CD4-positive, alpha-beta T cell treated with Interleukin-4 for 1 hour (primary cell): ENCODE data around the gene C1QTNF4.
"Not testable (repeated sequence)": the region's sequence is repeated elsewhere in the genome, so short reads cannot be mapped to it uniquely, and the experiment has no call there.

Experiments used
- DNase-seq, 2 donors: peaks; one replicate each; pipeline ENCODE4 v3.0.0-alpha.2; 2020 to 2022

C1QTNF4 gene

DNA sequence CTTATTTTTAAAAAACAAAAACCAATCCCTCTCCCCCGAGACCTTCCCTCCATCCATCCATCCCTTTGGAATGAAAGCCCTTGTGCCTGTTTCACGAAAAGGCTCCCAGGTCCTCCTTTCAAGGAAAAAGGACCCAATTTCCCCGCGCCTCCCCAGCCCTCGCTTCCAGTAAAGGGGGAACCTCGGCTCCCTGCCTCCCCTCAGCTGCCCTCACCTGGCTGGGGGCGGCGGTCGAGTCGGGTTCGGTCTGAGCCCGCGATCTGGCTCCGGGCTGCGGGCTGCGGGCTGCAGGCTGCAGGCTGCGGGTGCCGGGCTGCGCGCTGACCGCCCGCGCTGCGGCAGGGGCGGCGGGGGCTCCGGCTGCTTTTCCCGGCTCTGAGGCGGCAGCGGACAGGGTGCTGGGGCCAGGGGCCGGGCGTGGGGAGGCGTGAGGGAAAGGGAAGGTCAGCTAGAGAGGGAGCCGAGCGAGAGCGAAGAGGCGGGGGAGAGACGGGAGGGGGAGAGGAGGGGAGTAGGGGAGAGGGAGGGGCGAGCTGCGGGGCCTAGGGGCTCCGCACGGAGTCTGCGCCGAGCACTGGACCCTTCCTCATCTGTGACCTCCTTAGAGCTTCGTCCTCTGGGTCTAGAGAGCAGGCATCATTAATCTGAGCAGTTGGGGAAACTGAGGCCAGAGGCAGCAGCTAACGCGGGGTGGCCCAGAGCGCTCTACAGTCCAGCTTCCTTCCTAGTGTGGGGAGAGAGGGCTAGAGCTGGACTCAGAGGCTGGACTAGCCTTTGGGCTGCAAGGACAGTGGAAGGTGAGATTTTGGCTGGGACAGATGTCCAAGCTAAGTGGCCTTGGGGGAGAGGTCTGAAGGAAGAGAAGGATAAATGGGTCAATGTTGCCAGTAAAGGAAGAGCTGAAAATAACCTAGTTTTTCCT lies at the start of gene C1QTNF4:
Gene C1QTNF4 (minus strand): TSS at position 478 of the 922 bp plus-strand sequence. CDS start 3,601 bp downstream, outside the sequence.
- DNase-seq = no peak

DNA sequence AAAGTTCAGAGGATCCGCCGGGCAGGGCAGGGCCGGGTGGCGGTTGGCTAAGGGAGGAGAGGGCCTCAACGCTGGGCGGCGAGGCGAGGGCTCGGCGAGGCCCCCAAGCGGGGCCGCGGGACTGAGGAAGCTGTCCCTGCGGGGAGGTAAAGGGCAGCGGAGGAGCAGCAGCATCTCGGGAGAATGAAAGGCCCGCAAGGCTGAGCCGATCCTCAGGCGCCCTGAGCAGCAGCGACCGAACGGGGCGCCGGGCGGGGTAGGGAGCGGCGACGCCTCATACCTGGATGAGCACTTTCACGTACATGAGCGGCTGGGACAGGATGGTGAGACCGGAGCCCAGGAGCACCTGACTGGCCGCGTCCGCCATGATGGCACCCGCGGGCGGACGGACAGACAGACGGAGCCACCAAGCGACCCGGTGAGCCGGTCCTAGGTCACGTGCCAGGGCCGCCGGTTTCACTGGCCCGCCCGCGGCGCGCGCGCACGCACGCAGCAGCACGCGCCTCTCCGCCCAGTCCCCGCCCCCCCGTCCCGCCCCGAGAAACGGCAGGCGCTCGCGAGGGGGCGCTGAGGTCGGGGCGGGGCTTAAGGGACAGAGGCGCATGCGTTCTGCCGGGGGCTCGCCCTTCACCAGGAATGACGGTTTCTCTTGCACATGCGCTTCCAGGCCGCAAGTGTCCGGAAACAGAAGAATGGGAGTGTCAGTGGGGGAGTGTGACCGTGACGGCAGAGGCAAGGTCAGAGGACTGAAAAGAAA lies 48.1 kb upstream of the C1QTNF4 start, which contains the start of gene MTCH2:
Gene MTCH2 (minus strand): TSS at position 461 of the 757 bp plus-strand sequence. CDS start 94 bp downstream, at position 367.
- peak; percentile 97 for DNase-seq

DNA sequence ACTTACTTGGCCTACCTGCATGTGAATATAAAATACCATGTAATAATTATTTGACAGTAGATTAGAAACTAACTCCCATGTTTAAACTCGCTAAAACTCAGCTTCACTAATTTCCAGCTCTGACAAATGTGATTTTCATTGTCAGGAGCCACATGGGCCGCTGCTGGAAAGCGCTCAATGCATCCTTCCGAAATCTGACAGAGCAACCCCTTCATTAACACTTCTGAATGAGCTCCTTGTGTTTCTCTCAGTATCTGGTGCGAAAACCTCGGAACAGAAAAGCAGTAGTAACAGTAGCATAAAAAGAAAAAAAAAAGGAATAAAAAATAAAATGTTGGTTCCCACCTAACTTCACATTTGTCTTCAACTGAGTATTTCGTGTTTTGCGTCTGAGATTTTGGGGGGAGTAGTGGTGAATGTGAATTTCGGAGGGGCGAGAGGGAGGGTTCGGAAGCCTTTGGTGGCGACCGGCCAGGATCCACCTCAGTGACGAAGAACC lies 47.4 kb upstream of the C1QTNF4 start:
- peak in 1 of 2 donors; percentile 2 for DNase-seq

DNA sequence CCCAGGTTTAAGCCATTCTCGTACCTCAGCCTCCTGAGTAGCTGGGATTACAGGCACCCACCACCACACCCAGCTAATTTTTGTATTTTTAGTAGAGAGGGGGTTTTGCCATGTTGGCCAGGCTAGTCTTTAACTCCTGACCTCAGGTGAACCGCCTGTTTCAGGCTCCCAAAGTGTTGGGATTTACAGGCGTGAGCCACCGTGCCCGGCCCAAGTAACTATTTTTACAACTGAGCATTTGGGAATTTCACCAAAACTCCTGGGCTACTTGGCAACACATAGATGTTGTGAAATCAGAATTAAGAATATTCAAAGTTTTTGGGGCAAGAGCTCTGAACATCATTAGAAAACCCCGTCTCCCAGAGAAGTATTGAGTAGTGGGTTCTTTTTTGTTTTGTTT lies 46.3 kb upstream of the C1QTNF4 start:
- DNase-seq = not testable (repeated sequence)

DNA sequence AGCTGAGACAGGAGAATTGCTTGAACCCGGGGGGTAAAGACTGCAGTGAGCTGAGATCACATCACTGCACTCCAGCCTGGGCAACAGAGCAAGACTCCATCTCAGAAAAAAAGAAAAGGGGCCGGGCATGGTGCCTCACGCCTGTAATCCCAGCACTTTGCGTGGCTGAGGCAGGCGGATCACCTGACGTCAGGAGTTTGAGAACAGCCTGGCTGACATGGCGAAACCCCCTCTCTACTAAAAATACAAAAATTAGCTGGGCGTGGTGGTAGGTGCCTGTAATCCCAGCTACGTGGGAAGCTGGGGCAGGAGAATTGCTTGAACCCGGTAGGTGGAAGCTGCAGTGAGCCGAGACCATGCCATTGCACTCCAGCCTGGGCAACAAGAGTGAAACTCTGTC lies 42.1 kb upstream of the C1QTNF4 start:
- not testable (repeated sequence) for DNase-seq

DNA sequence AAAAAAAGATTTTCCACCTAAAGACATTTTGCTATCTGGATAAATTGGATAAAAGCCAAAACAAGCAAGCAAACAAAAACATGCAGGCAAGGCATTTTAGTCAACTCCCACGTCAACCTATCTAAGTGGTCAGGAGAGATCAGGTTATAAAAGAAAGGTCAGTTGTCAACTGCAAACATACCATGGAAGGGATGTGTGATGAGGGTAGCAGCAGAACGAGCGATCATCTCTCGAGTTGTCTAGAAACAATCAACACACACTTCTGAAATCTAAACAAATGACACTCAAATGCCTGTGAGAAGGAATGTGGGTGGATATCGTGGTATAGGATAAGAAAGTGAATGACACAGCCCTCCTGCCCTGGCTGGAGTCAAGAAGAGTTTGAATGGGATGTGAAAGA lies 37.3 kb upstream of the C1QTNF4 start:
- DNase-seq = no peak

DNA sequence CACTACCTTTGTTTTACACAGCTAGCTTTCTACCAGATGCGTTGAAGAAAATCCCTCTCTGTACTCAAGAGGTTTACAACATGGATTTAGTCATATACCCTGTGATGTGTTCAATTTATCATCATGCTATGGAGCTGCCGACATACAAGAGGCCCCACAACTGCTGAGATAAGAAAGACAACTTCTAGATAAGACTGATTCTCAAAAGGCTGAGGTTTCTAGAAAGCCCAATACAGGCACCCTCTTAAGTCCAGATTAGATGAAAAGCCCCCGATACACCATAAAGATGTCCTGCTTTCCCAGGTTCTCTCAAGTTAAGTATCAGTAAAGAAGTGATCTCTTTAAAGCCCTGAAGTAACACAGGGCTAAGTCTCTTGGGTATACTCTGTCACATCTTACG lies 33.8 kb upstream of the C1QTNF4 start:
- DNase-seq = no peak

DNA sequence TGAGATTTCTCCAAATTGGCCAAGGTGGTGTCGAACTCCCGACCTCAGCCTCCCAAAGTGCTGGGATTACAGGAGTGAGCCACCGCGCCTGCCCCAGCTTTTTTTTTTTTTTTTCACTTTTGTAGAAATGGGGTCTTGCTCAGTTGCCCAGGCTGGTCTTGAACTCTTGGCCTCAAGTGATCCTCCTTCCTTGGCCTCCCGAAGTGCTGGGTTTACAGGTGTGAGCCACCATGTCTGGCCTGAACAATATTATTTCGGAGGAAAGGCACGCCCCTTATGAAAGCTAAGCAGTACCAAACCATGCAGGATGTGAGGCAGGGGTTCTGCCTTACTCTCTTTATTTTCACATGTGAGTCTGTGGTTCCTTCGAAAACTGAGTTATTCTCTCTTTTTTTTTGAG lies 32.0 kb upstream of the C1QTNF4 start:
- no peak for DNase-seq

DNA sequence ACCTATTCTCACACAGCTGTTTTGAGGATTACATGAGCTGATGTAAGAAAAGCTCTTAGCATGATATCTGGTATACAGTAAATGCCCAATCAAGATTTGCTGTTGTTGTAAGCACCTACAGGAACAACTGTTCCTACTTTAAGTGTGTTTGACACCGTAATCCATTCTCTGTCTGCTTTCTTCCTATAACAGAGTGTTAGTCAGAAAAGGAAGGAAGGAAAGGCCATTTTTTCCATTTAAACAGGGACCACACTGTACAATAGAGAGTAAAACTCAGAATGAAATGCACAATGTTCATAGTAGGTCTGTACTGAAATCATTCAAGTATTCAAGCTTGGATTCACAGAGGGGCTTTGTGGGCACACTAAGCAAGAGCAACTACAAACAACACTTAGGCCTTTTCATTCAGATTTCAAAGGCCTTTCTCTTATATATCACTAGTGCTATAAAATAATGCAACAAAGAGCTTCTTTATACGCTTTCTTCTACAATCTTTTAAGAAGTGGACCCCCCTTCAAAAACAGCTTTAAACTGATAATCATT lies 26.7 kb upstream of the C1QTNF4 start:
- no peak for DNase-seq

DNA sequence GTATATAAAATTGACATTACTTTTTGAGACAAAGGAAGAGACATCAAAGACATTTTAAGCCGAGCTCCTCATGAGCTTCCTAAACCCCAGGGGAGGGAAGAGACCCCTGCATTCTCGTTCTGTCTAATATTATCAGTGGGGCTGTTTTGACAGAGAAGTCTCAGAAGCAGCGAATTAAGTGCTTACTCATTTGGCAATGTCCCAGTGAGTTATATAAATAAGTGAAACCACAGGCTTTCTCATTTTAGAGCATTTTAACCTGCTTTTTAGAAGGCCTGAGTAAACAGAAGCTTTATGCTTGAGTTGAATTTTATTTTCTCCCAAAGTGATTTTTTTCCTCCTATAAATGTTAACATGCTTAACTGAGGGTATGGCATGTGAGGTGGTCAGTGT lies 23.2 kb upstream of the C1QTNF4 start:
- DNase-seq = no peak

DNA sequence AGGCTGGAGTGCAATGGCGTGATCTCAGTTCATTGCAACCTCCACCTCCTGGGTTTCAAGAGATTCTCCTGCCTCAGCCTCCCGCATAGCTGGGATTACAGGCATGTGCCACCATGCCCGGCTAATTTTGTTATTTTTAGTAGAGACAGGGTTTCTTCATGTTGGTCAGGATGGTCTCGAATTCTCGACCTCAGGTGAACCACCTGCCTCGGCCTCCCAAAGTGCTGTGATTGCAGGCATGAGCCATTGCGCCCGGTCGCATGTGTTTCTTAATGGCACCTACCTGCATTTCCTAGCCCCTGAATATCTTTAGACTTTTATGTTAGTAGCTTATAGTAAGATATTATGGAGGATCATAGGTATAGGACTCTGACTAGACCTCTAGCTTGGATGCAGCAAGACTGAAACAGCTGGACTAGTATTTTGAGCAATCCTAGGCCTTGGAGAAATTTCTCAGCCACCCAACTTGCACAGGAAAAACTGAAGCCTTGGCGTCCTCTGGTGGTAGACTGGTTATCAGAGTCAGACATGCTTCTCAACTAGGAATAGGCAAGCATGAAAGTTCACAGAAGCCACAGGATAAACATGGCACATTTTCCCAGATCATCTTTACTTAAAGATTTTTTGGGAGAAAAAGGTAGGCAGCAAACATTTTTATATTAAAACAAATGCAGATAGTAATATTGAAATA lies 22.7 kb upstream of the C1QTNF4 start:
- peak in 1 of 2 donors; percentile 17 for DNase-seq

DNA sequence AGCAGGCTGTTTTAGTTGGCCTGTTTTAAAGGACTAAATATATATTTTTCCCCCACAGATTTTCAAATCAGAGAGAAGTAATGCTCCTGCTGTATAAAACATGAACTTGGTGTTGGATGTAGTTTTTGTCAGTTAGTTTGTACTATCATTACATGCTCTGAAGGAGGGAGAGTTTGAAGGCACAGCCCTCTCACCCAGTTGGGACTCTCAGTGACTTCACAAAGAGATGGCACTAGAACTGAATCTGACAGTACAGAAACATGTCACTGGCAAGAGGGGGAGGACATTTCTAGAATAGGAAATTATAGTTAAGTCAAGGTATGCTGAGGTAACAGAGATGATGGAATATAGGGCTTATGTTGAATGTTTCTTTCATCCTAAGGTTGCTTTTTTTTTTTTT lies 21.0 kb upstream of the C1QTNF4 start:
- no peak for DNase-seq

DNA sequence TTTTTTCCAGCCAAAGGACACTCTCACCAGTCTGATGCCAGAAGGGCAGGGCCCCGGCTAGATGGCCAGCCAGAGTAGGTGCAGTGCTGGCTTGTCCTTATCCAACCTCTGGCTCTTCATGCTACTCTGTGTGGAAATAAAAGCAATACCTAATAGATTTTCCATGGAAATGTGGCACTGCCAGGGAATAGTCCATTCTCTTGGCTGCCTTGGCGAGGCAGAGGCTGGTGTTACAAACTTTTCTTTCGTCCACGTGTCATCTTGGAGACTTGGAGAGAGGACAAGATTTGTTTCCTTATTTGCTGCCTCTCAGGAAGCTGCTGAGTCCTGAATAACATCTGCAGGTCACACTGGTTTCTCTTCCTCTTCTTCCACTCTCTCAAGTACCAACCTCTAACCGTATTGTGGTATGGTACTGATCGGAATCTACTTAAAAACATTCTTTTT lies 17.2 kb upstream of the C1QTNF4 start:
- no peak for DNase-seq

DNA sequence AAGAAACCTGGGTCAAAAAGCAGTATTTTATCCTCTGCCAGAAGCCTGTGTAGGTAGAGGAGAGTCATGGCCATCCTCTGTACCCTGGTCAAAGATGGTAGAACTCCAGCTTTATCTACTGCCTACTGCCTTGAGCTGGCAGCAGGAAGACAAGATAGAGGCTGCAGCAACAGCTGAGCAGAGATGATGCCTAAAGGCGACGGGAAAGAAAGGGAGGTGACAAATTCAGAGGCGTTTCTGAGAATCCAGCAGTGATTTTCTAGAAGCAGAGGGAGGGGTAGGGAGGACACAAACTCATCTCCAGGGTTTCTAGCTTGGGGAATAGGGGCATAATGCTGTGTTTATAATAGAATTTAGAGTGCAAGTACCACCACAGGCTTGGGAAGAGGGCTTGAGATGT lies 15.5 kb upstream of the C1QTNF4 start:
- DNase-seq = no peak

DNA sequence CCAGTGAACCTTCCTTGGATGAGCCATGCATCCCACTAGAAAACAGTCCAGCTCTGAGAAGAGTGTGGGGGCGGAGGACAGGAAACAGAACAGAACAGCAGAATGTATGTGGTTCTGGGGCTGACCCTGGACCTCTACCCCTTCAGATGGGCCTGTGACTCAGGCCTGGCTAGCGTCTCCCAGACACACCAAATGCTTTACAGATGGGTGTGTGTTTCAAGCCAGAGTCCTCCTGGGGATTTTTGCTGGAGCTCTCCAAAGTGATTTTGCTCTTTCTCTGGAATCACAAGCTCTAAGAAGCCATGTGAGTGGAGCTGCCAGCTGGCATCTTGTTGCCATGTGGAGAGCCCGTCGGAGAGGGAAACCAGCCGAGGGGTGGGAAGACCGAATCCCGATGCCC lies 13.2 kb upstream of the C1QTNF4 start:
- DNase-seq = no peak

DNA sequence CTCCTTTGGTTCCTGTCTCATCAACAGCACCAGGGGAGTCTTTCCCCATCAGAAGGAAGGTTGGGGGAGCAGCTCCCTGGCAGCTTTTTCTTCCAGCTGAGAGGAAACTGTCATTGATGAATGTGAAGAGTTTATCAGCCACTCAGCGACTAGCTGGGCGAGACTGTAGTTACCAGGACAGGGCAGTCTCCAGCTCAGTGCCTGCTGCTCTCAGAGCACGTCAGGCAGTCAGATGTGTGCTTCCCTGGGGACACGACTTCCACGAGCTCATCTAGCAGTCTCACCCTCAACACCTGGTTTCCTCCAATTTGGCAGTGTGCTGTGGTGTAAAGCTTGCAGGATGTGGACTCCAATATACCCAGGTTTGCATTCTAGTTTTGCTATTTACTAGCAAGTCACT lies 12.5 kb upstream of the C1QTNF4 start:
- no peak for DNase-seq

DNA sequence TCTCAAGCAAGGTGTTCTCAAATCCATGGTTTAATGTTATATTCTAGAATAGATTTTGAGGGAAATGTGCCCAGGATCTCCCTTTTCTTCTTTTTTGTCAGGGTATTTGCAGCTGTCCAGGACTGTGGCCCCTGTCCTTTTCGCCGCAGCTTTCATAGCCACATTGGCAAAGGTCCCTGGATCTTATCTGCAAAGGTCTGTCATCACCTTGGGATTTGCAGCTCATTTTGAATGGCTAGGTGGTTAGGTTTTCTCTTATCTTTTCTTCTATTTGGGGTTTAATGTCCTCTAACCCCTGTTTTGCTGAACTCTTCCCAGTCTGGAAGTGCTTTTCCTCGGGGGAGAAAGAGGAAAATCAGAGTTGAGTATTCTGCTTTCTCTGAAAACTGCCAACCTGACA lies 11.7 kb upstream of the C1QTNF4 start:
- DNase-seq = no peak

DNA sequence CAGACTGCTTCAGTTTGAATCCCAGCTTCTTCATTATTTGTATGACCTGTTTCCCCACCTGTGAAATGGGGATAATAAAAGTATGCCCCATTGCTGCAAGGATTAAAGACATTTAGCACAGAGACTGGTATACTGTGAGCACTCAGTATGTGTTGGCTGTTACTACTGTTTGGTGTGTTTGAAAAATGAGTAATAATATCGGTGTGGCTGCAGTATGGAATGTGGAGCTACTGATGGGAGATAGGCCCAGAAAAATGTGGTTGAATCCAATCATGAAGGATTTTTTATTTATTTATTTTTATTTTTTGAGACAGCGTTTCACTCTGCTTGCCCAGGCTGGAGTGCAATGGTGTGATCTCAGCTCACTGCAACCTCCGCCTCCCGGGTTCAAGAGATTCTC lies 9.1 kb upstream of the C1QTNF4 start:
- DNase-seq = no peak

DNA sequence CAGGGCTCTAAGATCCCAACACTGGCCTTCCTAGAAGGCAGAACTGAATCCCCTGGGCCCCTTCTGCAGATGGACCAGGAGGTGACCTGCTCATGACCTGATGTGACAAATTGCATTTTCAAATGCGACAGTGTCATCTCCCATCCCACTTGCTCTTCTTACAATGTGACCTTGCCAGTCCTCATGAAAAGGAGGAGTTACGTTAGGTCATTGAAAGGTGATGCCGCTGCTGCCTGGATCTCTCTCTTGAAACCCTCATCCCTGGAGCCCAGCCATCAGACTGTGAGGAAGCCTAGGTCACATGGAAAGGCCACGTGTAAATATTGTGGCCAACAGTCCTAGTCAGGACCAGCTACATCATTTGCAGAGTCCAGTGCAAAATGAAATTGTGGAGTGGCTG lies 5.7 kb upstream of the C1QTNF4 start:
- DNase-seq = no peak

DNA sequence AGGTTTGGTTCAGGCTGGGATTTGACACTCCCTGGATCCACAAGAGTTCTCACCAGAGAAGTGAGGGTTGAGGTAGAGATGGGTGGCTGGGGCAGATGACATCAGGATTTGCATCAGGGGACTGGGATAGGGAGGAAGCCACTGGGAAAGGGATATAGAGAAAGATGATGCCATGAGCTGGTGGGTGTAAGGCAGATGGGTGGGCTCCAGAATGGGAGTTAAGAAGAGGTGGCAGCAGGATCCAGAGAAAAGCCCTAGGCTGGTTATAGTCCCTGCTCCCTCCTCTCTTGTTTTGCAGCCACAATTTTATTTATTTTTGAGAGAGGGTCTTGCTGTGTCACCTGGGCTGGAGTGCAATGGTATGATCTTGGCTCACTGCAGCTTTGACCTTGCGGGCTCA lies 1.8 kb upstream of the C1QTNF4 start:
- no peak for DNase-seq

DNA sequence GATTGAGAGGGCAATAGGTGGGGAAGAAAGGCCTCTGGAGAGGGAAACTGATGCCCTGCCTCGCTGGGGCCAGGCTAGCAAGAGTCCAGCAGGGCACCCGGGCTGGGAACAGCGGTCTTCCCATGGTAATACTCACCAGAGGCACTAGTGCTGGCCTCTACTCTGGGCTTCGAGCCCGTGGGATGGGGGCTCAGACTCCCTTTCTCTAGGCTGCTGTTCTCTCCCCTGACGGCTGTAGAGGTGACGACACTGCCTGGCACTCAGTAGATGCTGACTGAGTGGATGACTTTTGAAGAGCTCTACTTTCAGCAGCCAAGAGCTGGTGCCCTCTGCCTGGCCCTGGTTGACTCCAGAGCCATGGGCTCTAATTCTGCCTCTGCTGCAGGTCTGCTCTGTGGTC lies 818 bp upstream of the C1QTNF4 start:
- DNase-seq = no peak

DNA sequence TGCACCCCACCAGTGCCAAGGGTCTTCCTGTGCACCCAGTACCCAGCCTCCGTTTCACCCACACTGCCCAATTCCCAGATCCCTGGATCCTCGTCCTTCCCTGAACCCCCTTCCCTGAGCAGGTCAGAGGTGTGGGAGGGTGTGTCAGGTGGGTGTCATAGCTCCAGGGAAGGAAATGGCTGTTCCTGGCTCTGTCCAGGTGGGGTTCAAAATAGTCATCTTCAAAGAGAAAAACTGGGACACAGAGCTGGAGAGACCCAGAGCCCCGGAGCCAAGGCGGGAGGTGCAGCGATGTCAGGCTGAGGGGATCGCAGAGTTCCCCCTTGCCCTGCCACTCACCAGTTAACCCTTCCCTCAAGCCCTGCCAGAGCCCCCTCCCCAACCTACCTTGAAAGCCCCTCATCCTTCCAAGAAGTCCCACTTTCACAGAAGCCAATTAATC lies 698 bp downstream of the C1QTNF4 start:
- DNase-seq = no peak

DNA sequence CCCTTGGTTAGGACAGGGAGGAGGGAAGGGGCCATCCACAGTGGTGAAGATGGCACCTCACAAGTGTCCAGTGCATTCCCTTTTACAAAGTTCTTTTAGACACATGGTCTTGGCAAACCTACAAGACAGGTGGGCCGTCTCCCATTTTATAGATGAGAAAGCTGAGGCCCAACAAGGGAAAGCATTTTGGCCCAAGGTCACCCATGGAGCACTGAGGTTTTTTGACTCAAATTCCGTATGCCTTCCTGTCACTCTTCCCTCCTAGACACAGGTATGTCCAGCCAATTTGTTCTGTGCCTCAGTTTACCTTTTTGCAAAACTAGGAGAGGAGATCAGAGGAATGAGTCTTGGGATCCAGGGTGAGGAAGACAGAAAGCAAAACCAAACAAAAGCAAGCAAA lies 1.2 kb downstream of the C1QTNF4 start:
- no peak for DNase-seq
